ENCODE data around the gene DISC1. TPM values are rescaled to one million over a fixed set of nuclear protein-coding genes. Genes with fewer than 3 reads are reported as not detected.
A peak's percentile ranks its signal among the peaks of the same experiment; 100 is the strongest.

DISC1 gene
- total RNA-seq, 2 experiments from 2014 or later: 3.5 to 5.0 TPM

DNA sequence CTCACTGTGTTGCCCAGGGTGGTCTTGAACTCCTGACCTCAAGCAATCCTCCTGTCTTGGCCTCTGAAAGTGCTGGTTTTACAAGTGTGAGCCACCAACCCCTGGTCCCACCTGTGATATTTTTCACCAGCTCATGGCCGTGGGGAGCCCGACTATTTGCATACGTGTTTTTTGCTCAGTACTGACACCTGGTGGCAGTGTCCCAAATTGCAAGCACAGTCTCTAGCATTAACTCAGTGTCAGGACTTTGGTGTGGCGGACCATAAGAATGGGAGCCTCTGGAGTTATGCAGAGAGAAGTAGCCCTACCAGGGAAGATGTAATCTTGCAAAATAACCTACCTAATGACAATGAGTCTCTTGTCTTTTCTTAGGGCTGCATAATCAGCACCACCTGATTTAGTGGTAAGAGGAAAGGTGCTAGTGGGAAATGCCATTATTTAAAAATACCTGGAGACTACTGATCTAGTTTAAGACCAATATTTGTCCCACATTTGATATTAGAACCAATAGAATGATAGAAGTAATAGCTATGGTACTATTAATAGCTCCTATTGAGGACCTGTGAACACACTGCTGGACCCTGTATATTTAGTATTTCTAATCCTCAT is 305.4 kb downstream of the DISC1 start:
- H3K4me1 Mint-ChIP-seq (ENCODE audit: low read depth): peaks cover 20% of the 10 kb centered on the region
- ChIA-PET POLR2A (no interaction called here), CTCF (interaction anchor here (0.7 to 3.1 kb wide), 14 partner anchors 10 to 175 kb away, joined by 3 to 36 read pairs (median 4); no protein-coding TSS in a partner anchor)
- no peaks in the 10 kb centered on the region for H3K27me3 Mint-ChIP-seq
- H3K27ac Mint-ChIP-seq: no peak overlapping the region
- H3K4me3 Mint-ChIP-seq: no peak overlapping the region
- intact Hi-C loops (cut with micrococcal nuclease): loop anchor here (5.0 kb wide), 1 partner anchor 65 kb away; no protein-coding TSS in a partner anchor
- no peaks in the 10 kb centered on the region for H3K36me3 Mint-ChIP-seq (ENCODE audit: low read depth)
- DNase-seq (peak; percentile 76), ATAC-seq (peak; percentile 71)
- TF ChIP-seq, protein P1, sequence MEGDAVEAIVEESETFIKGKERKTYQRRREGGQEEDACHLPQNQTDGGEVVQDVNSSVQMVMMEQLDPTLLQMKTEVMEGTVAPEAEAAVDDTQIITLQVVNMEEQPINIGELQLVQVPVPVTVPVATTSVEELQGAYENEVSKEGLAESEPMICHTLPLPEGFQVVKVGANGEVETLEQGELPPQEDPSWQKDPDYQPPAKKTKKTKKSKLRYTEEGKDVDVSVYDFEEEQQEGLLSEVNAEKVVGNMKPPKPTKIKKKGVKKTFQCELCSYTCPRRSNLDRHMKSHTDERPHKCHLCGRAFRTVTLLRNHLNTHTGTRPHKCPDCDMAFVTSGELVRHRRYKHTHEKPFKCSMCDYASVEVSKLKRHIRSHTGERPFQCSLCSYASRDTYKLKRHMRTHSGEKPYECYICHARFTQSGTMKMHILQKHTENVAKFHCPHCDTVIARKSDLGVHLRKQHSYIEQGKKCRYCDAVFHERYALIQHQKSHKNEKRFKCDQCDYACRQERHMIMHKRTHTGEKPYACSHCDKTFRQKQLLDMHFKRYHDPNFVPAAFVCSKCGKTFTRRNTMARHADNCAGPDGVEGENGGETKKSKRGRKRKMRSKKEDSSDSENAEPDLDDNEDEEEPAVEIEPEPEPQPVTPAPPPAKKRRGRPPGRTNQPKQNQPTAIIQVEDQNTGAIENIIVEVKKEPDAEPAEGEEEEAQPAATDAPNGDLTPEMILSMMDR (IDR thresholded peaks at IDR 0.05): peak; percentile 96
- peaks cover 3% of the 10 kb centered on the region for H3K9me3 Mint-ChIP-seq

DNA sequence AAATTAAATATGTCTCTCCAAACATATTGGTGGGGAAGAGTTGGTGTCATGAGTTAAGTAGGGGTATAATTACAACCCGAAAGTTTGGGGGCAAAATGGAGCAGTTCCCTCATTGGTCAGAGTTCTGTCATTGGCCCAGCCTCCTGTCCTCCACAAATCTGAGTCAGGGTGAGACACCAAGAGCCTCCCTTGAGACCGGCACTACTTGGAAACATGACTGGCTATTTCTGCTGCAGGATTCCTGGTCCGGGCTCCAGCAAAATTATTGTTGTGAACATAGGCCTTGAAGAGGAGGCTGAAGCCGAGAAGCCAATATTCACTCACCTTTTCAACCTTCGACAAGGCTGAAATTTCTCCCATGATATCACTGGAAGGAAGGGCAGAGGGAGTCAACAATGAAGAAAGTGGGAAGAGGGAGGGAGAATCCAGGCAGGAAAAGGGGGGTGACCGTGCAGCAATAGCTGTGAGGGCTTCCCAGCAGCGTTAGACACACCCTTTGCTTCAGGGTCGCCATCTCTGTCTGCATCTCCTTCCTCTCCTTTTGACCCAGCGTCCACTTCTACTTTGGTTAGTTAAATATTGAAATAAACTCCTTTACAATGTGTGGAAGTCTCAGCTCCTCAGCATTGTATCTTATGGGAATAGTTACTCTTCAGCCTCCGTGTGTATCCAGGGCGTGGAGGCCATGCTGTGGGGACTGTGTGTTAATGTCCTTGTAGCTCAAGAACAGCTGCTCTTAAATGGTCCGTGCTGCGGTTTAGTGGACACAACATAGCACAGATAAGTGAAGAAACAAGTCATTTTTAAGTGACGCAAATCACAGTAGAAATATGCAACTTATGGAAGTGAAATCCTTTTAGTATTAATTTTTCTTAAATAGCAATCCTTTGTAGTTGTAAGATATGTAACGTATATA is 307.4 kb downstream of the DISC1 start:
- ATAC-seq (no peak), DNase-seq (no peak)
- peaks cover 18% of the 10 kb centered on the region for H3K4me1 Mint-ChIP-seq (ENCODE audit: low read depth)
- CTCF ChIA-PET: interaction anchor here (3.1 kb wide), 1 partner anchor 67 kb away, joined by 36 read pairs; no protein-coding TSS in a partner anchor
- H3K36me3 Mint-ChIP-seq (ENCODE audit: low read depth): no peaks in the 10 kb centered on the region
- peaks cover 3% of the 10 kb centered on the region for H3K9me3 Mint-ChIP-seq
- intact Hi-C loops (cut with micrococcal nuclease): loop anchor here (5.0 kb wide), 1 partner anchor 67 kb away; no protein-coding TSS in a partner anchor
- POLR2A ChIA-PET: no interaction called here
- no peak overlapping the region for H3K27ac Mint-ChIP-seq
- H3K27me3 Mint-ChIP-seq: no peaks in the 10 kb centered on the region
- TF ChIP-seq, protein P1 (IDR thresholded peaks at IDR 0.05): no peak
- no peak overlapping the region for H3K4me3 Mint-ChIP-seq

DNA sequence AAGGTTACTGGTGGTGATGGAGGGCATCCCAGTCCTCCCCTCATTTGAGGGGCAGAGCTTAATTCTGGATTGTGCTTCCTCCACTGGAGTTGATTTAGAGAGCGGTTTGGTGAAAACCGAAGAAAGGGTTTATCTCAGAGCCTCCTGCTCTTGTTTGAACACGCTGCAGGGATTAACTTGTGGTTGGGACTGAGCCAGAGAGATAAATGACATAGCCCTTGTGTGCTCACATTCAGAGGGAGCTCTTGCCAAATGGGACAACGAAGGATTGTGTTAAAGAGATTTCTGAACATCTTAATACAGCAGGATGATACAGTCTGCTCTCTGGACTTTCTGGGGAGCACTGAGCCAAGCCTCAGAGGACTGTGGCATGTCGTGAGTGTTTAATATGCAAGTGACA is 308.2 kb downstream of the DISC1 start:
- ATAC-seq: no peak
- ChIA-PET POLR2A (no interaction called here), CTCF (no interaction called here)

DNA sequence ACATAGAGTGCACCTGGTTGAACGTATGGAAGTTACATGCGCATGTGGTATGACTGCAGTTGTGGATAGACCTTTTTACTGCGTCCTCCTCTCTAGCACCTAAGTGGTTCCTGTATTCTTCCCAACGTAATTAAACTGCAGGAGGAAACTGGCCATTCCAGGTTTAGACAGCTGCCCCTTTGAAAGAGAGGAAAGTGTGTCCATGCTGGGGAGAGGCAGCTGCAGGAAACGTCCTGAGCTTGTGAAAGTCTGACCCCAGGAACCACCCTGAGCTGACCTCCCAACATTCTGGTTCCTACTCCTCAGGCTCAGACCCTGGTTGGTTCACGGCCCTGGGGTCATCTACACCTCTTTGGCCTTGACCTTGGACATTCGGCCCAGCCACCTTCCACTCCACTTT is 309.3 kb downstream of the DISC1 start:
- ATAC-seq: no peak
- Mint-ChIP-seq H3K27ac (no peak overlapping the region), H3K4me3 (no peak overlapping the region), H3K36me3 (ENCODE audit: low read depth) (no peaks in the 10 kb centered on the region), H3K4me1 (ENCODE audit: low read depth) (peaks cover 3% of the 10 kb centered on the region), H3K9me3 (peaks cover 3% of the 10 kb centered on the region), H3K27me3 (no peaks in the 10 kb centered on the region)
- intact Hi-C loops (cut with micrococcal nuclease): no loop called here
- CTCF ChIA-PET: no interaction called here
- no peak for DNase-seq
- POLR2A ChIA-PET: no interaction called here
- TF ChIP-seq, protein P1 (IDR thresholded peaks at IDR 0.05): no peak

More for the DNA sequence above, 308.2 kb downstream of the DISC1 start:
- intact Hi-C loops (cut with micrococcal nuclease): loop anchor here (5.0 kb wide), 1 partner anchor 67 kb away; no protein-coding TSS in a partner anchor
- Mint-ChIP-seq H3K36me3 (ENCODE audit: low read depth) (no peaks in the 10 kb centered on the region), H3K4me3 (no peak overlapping the region), H3K27me3 (no peaks in the 10 kb centered on the region), H3K9me3 (peaks cover 3% of the 10 kb centered on the region), H3K27ac (no peak overlapping the region), H3K4me1 (ENCODE audit: low read depth) (peaks cover 14% of the 10 kb centered on the region)
- TF ChIP-seq, protein P1 (IDR thresholded peaks at IDR 0.05): no peak
- no peak for DNase-seq

All from activated CD8-positive, alpha-beta T cell treated with anti-CD3 and anti-CD28 coated beads for 36 hours (primary cell).